Mucosa of rectum (tissue), 2 donors: ENCODE data around the gene HDHD3.

Experiments
- H3K27ac ChIP-seq, 2 donors: one replicate each; pipeline ENCODE4 v1.7.0; 2013; ENCODE audit warnings: inconsistent platforms in 2 of 2, low read depth in 2 of 2, low read length in 2 of 2
- H3K27me3 ChIP-seq, 2 donors: one replicate each; pipeline ENCODE4 v1.7.0; 2013; ENCODE audit warnings: low read length in 2 of 2; ENCODE audit not compliant: control insufficient read depth in 2 of 2, insufficient read depth in 2 of 2
- H3K36me3 ChIP-seq, 2 donors: one replicate each; pipeline ENCODE4 v1.7.0; 2013; ENCODE audit warnings: low read length in 2 of 2; ENCODE audit not compliant: control insufficient read depth in 2 of 2, insufficient read depth in 2 of 2
- H3K4me1 ChIP-seq, 2 donors: one replicate each; pipeline ENCODE4 v1.7.0; 2013; ENCODE audit warnings: low read length in 2 of 2, mild to moderate bottlenecking in 1 of 2; ENCODE audit not compliant: control insufficient read depth in 2 of 2, insufficient read depth in 2 of 2
- H3K4me3 ChIP-seq, 2 donors: one replicate each; pipeline ENCODE4 v1.7.0; 2013; ENCODE audit warnings: low read length in 2 of 2
- H3K9ac ChIP-seq, 2 donors: one replicate each; pipeline ENCODE4 v1.7.0; 2013; ENCODE audit warnings: low read length in 2 of 2, low read depth in 1 of 2, mild to moderate bottlenecking in 1 of 2
- H3K9me3 ChIP-seq, 2 donors: one replicate each; pipeline ENCODE4 v1.7.0; 2013; ENCODE audit warnings: low read length in 2 of 2; ENCODE audit not compliant: control insufficient read depth in 2 of 2
- donor health status: healthy.
- donor health status: Normal muscosa, but diverticular disease.

HDHD3 gene

GRCh38 chr9:113350937-113351336 is 25.8 kb downstream of the HDHD3 start:
- Histone ChIP-seq H3K9ac (no peak overlapping the region), H3K27ac (no peak overlapping the region), H3K36me3 (peaks cover 0 to 6% of the 10 kb centered on the region in 2 donors), H3K27me3 (peaks cover 0 to 2% of the 10 kb centered on the region in 2 donors), H3K4me1 (peaks cover 22 to 27% of the 10 kb centered on the region in 2 donors), H3K9me3 (no peaks in the 10 kb centered on the region), H3K4me3 (peak overlapping the region in 1 of 2 donors; percentile 86)

GRCh38 chr9:113350107-113350661 is 26.6 kb downstream of the HDHD3 start:
- peaks cover 0 to 2% of the 10 kb centered on the region in 2 donors for H3K27me3 ChIP-seq
- peak overlapping the region; percentile 61 to 75 for H3K27ac ChIP-seq
- peak overlapping the region; percentile 67 to 86 for H3K4me3 ChIP-seq
- peaks cover 22 to 29% of the 10 kb centered on the region in 2 donors for H3K4me1 ChIP-seq
- H3K9me3 ChIP-seq: no peaks in the 10 kb centered on the region
- H3K36me3 ChIP-seq: peaks cover 0 to 3% of the 10 kb centered on the region in 2 donors
- H3K9ac ChIP-seq: peak overlapping the region; percentile 66 to 79

GRCh38 chr9:113349445-113350094 is 27.2 kb downstream of the HDHD3 start, which contains the start of gene BSPRY:
Gene BSPRY, plus strand, starts transcription at chr9:113349541. Its CDS starts 39 bp downstream, at chr9:113349580.
- Histone ChIP-seq H3K9me3 (no peaks in the 10 kb centered on the region), H3K4me3 (peak within 1 kb of the TSS; percentile 67 to 86), H3K36me3 (no peaks in the 10 kb centered on the region), H3K4me1 (peaks cover 22 to 31% of the 10 kb centered on the region in 2 donors), H3K9ac (peak within 1 kb of the TSS; percentile 66 to 79), H3K27ac (peak within 1 kb of the TSS; percentile 61 to 75), H3K27me3 (peaks cover 0 to 2% of the 10 kb centered on the region in 2 donors)

GRCh38 chr9:113349066-113349444 is 27.7 kb downstream of the HDHD3 start:
- peak overlapping the region in 1 of 2 donors; percentile 36 for H3K9ac ChIP-seq
- H3K4me1 ChIP-seq: peaks cover 22 to 33% of the 10 kb centered on the region in 2 donors
- peaks cover 0 to 2% of the 10 kb centered on the region in 2 donors for H3K27me3 ChIP-seq
- H3K9me3 ChIP-seq: no peaks in the 10 kb centered on the region
- H3K27ac ChIP-seq: peak overlapping the region in 1 of 2 donors; percentile 29
- H3K4me3 ChIP-seq: peak overlapping the region; percentile 64 to 67
- H3K36me3 ChIP-seq: no peaks in the 10 kb centered on the region

- H3K4me1 ChIP-seq: peaks cover 22 to 36% of the 10 kb centered on the region in 2 donors
- H3K4me3 ChIP-seq: no peak overlapping the region
- H3K27me3 ChIP-seq: peaks cover 0 to 2% of the 10 kb centered on the region in 2 donors
- no peaks in the 10 kb centered on the region for H3K9me3 ChIP-seq
- no peaks in the 10 kb centered on the region for H3K36me3 ChIP-seq
- H3K27ac ChIP-seq: peak overlapping the region in 1 of 2 donors; percentile 67
- peak overlapping the region in 1 of 2 donors; percentile 36 for H3K9ac ChIP-seq
Measured at GRCh38 chr9:113348437-113348836, 28.3 kb downstream of the HDHD3 start.

- Histone ChIP-seq H3K4me1 (peaks cover 22 to 37% of the 10 kb centered on the region in 2 donors), H3K9me3 (no peaks in the 10 kb centered on the region), H3K4me3 (no peak overlapping the region), H3K27me3 (peaks cover 0 to 2% of the 10 kb centered on the region in 2 donors), H3K27ac (peak overlapping the region; percentile 5 to 72), H3K36me3 (no peaks in the 10 kb centered on the region), H3K9ac (no peak overlapping the region)
Measured at GRCh38 chr9:113345671-113346070, 31.1 kb downstream of the HDHD3 start.

- no peaks in the 10 kb centered on the region for H3K9me3 ChIP-seq
- H3K36me3 ChIP-seq: no peaks in the 10 kb centered on the region
- H3K4me3 ChIP-seq: no peak overlapping the region
- no peak overlapping the region for H3K9ac ChIP-seq
- peaks cover 18 to 35% of the 10 kb centered on the region in 2 donors for H3K4me1 ChIP-seq
- H3K27ac ChIP-seq: peak overlapping the region; percentile 45 to 72
- H3K27me3 ChIP-seq: peaks cover 0 to 2% of the 10 kb centered on the region in 2 donors
Measured at GRCh38 chr9:113345190-113345589, 31.6 kb downstream of the HDHD3 start.

- H3K27ac ChIP-seq: peak overlapping the region; percentile 70 to 88
- H3K9me3 ChIP-seq: no peaks in the 10 kb centered on the region
- peak overlapping the region in 1 of 2 donors; percentile 13 for H3K9ac ChIP-seq
- H3K4me1 ChIP-seq: peaks cover 15 to 36% of the 10 kb centered on the region in 2 donors
- no peaks in the 10 kb centered on the region for H3K27me3 ChIP-seq
- no peaks in the 10 kb centered on the region for H3K36me3 ChIP-seq
- no peak overlapping the region for H3K4me3 ChIP-seq
Measured at GRCh38 chr9:113343732-113344231, 33.0 kb downstream of the HDHD3 start.

- Histone ChIP-seq H3K9me3 (no peaks in the 10 kb centered on the region), H3K27ac (peak overlapping the region in 1 of 2 donors; percentile 45), H3K9ac (no peak overlapping the region), H3K36me3 (no peaks in the 10 kb centered on the region), H3K27me3 (no peaks in the 10 kb centered on the region), H3K4me1 (peaks cover 7 to 27% of the 10 kb centered on the region in 2 donors), H3K4me3 (no peak overlapping the region)
Measured at GRCh38 chr9:113341712-113342410, 34.9 kb downstream of the HDHD3 start.
